GM21825 (cell line): ENCODE measurements around the gene ARHGEF25.
A peak's percentile ranks its signal among the peaks of the same experiment; 100 is the strongest.
"Not testable (repeated sequence)": the region's sequence is repeated elsewhere in the genome, so short reads cannot be mapped to it uniquely, and the experiment has no call there.

Source experiments
- ATAC-seq: cut with Tn5 transposase; IDR thresholded peaks from one replicate; pipeline ENCODE4 v1.9.1; 2021; ENCODE audit warnings: mild to moderate bottlenecking, moderate library complexity; ENCODE audit not compliant: unreplicated experiment

ARHGEF25 gene

DNA sequence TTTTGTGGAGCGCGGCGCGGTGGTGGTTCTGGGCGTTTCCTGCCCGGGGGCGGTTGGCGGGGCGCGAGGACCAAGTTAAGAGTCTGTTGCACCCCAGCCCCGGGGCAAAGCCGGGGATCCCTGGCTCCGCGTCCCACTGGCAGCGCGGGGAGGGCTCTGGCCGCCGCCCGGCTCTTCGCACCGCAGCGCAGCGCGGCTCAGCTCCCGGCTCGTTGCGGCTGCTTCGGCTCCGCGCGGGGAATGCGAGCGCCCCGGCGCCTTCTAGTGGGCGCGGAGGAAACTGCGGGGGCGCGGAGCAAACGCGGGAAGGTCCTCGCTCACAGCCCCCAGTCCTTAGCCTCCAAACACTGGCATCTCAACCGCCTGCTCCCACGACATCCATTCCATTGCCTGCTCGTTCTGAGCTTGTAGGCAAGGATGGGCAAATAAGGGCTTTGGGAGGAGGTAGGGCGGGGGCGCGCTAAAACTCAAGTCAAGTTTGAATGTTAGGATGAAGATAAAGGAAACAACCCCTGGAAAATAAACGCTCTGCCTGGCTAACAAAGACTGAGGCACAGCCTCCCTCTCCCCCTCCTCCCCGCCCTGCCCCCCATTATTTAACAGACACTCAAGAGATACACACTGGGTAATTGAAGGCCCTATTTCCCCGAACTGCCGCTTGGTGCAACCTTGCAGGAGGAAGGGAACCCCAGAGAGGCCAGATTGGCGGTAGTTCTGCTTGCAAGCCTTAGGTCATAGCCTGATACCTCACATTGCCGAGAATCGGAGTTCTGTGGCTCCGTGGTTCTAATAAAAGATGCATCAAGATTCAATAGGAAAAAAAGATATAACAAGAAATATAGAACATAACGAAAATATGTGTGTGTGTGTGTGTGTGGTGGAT, 22.0 kb downstream of the ARHGEF25 start, which contains the start of gene B4GALNT1:
B4GALNT1 (minus strand) TSS at position 244 of the 883 bp plus-strand sequence. CDS start 1,069 bp downstream, outside the sequence.
- ATAC-seq = peak; percentile 88

- ATAC-seq = not testable (repeated sequence)
Observed at GRCh38 chr12:57636731-57637130, 25.5 kb downstream of the ARHGEF25 start.

GRCh38 chr12:57637364-57637763, 26.1 kb downstream of the ARHGEF25 start:
- no peak for ATAC-seq

DNA sequence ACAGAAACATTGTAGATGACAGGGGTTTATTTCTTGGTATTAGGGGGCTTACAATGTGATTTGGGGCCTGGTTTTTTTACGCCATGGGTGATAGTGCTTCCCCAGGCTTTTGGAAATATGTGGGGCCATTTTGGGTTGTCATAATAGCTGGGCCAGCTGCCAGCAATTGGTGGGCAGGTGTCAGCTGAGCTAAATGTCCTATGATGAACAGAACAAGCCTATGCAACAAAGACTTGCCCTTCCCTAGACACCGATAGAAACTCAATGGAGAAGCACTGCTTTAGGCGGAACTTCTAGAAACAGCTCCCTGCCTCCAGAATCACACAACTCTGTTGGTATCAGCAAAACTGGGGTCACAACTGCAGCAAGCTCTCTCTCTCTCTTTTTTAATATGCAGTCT, 26.9 kb downstream of the ARHGEF25 start:
- ATAC-seq = no peak

GRCh38 chr12:57640175-57641042, 29.2 kb downstream of the ARHGEF25 start:
- no peak for ATAC-seq

DNA sequence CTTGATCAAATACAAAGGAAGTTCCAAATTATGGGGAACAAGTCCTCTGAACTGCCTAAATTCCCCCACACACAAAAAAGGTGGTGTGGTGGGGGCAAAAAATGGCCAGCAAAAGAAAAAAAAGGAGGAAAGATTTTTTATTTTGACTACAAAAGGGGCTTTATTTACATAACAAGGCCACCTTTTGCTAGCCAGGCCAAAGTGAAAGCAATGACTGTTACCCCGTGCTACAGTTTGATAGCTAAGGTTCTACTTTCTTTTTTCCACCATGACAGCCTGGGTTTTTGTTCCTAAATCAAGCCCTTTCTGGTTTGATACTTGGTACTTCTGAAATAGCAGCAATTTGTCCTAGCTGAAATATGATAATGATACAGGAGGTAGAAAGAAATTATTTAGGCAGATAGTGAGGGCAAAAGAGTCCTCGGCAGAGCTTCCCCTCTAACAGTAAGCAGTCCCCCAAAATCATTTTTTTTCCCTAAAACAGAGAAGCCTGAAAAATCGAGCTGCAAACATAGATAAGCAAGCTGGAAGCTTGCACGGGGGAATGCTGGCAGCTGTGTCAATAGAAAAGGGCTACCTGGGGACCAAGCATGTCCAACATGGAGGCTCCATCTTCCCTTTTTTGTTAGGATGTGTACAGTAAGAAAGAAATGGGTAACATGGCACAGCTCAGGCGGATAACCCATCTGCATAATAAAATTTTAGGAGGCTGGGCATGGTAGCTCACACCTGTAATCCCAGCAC, 30.6 kb downstream of the ARHGEF25 start:
- ATAC-seq = no peak

- not testable (repeated sequence) for ATAC-seq
Observed at GRCh38 chr12:57645990-57646658, 34.9 kb downstream of the ARHGEF25 start.

DNA sequence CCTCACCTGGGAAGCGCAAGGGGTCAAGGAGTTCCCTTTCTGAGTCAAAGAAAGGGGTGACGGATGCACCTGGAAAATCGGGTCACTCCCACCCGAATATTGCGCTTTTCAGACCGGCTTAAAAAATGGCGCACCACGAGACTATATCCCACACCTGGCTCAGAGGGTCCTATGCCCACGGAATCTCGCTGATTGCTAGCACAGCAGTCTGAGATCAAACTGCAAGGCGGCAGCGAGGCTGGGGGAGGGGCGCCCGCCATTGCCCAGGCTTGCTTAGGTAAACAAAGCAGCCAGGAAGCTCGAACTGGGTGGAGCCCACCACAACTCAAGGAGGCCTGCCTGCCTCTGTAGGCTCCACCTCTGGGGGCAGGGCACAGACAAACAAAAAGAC, 35.4 kb downstream of the ARHGEF25 start:
- ATAC-seq = not testable (repeated sequence)

DNA sequence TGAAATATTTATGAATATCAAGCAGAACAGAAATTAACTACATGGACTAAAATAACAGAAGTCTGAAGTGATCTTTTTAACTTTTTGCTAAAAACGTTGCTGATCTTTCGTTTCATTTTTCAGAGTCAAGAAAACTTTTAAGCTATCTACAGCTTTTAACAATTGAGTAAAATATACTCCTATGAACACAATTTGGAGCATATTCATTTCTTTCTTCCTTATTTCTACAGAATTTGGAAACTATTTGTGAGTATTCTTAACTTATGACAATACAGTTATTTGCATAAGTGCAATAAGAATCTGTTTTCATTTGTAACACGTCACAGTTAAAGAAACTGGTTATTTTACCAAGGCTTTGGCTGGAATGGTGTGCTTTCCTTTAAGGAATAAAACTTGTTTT, 42.8 kb downstream of the ARHGEF25 start:
- ATAC-seq = no peak

DNA sequence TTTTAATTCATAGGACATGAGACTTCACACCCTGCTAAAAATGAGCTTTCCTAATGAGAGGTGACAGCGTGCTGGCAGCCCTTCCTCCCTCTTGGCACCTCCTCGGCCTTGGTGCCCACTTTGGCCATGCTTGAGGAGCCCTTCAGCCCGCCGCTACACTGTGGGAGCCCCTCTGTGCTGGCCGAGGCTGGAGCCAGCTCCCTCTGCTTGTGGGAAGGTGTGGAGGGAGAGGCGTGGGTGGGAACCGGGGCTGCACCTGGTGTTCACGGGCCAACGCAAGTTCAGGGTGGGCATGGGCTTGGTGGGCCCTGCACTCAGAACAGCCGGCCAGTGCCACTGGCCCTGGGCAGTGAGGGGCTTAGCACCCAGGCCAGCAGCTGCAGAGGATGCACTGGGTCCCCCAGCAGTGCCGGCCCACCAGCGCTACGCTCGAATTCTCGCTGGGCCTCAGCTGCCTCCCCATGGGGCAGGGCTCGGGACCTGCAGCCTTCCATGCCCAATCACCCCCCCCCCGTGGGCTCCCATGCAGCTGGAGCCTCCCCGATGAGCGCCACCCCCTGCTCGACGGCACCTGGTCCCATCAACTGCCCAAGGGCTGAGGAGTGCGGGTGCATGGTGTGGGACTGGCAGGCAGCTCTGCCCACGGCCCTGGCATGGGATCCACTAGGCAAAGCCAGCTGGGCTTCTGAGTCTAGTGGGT, 44.5 kb downstream of the ARHGEF25 start:
- ATAC-seq = no peak

GRCh38 chr12:57656408-57656807, 45.2 kb downstream of the ARHGEF25 start:
- not testable (repeated sequence) for ATAC-seq

GRCh38 chr12:57657744-57658143, 46.5 kb downstream of the ARHGEF25 start:
- ATAC-seq = no peak

GRCh38 chr12:57658890-57659289, 47.7 kb downstream of the ARHGEF25 start:
- ATAC-seq = no peak

DNA sequence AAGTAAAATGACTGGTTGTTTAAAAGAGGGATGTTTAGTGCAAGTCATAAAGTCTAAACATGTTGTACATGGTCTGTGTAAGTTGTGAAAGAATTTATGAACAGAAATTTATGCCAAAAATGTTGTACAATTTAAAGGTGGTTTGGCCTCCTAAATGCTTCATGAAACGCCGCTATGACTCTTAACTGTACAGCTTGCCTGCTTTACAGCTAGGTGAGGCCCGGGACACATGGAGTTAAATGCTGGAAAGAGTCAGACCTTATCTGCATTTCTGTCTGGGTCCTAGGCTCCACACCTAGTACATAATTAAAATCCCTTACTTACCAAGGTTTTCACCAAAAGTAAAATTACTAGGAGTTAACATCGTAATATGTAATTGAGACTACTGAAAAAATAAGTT, 50.1 kb downstream of the ARHGEF25 start:
- no peak for ATAC-seq

- not testable (repeated sequence) for ATAC-seq
Observed at GRCh38 chr12:57665066-57665820, 54.0 kb downstream of the ARHGEF25 start.
